Measurements from ENCODE around the gene ANKRD2.

The ANKRD2 gene

GRCh38 chr10:97607095-97607636 is 34.6 kb downstream of the ANKRD2 start:
- CTCF ChIA-PET: interaction anchor here (0.5 kb wide), 1 partner anchor 116 kb away, joined by 3 read pairs; no protein-coding TSS in a partner anchor
- DNase-seq (ENCODE audit: extremely low spot score): no peak
- POLR2A ChIA-PET: no interaction called here
- TF ChIP-seq NFRKB (IDR thresholded peaks at IDR 0.05): no peak

GRCh38 chr10:97608991-97609561 is 36.5 kb downstream of the ANKRD2 start:
- TF ChIP-seq NFRKB (IDR thresholded peaks at IDR 0.05) (no peak), LEF1 (IDR thresholded peaks at IDR 0.05; ENCODE audit: borderline replicate concordance) (no peak), ARNT (IDR thresholded peaks at IDR 0.05) (no peak), SP1 (IDR thresholded peaks at IDR 0.05) (no peak), HDGF (IDR thresholded peaks at IDR 0.05; ENCODE audit: borderline replicate concordance) (no peak), BHLHE40 (IDR thresholded peaks at IDR 0.05; ENCODE audit: borderline replicate concordance) (no peak), CTBP1 (IDR thresholded peaks at IDR 0.05; ENCODE audit: borderline replicate concordance) (no peak), FOXM1 (IDR thresholded peaks at IDR 0.05; ENCODE audit: borderline replicate concordance) (no peak), FOXK2 (IDR thresholded peaks at IDR 0.05) (no peak), TARDBP (IDR thresholded peaks at IDR 0.05) (no peak), ELF4 (IDR thresholded peaks at IDR 0.05) (no peak), SUZ12 (IDR thresholded peaks at IDR 0.05) (no peak), FOXA1 (IDR thresholded peaks at IDR 0.05) (no peak), L3MBTL2 (conservative IDR thresholded peaks at IDR 0.05) (no peak), PKNOX1 (IDR thresholded peaks at IDR 0.05) (no peak)
- CTCF ChIA-PET: interaction anchor here (0.5 kb wide), 1 partner anchor 37 kb away, joined by 3 read pairs; no protein-coding TSS in a partner anchor
- POLR2A ChIA-PET: no interaction called here
- DNase-seq (ENCODE audit: extremely low spot score): peak; percentile 3

GRCh38 chr10:97611473-97611872 is 38.9 kb downstream of the ANKRD2 start:
- DNase-seq (ENCODE audit: extremely low spot score): peak; percentile 7
- POLR2A ChIA-PET: no interaction called here
- no peak for TF ChIP-seq FOXM1 (IDR thresholded peaks at IDR 0.05; ENCODE audit: borderline replicate concordance)
- no peak for TF ChIP-seq ARNT (IDR thresholded peaks at IDR 0.05)
- TF ChIP-seq LEF1 (IDR thresholded peaks at IDR 0.05; ENCODE audit: borderline replicate concordance): no peak
- no peak for TF ChIP-seq L3MBTL2 (conservative IDR thresholded peaks at IDR 0.05)
- no peak for TF ChIP-seq ZNF384 (IDR thresholded peaks at IDR 0.05)
- no peak for TF ChIP-seq SUZ12 (IDR thresholded peaks at IDR 0.05)
- TF ChIP-seq CTBP1 (IDR thresholded peaks at IDR 0.05; ENCODE audit: borderline replicate concordance): no peak
- no peak for TF ChIP-seq ELF4 (IDR thresholded peaks at IDR 0.05)
- TF ChIP-seq NFRKB (IDR thresholded peaks at IDR 0.05): no peak
- CTCF ChIA-PET: interaction anchor here (1.1 to 1.5 kb wide), 2 partner anchors 39 to 58 kb away, joined by 3 to 7 read pairs; partner anchors contain the start of gene ANKRD2

- no peak for TF ChIP-seq ZNF384 (IDR thresholded peaks at IDR 0.05)
- no peak for TF ChIP-seq CTBP1 (IDR thresholded peaks at IDR 0.05; ENCODE audit: borderline replicate concordance)
- TF ChIP-seq FOXM1 (IDR thresholded peaks at IDR 0.05; ENCODE audit: borderline replicate concordance): no peak
- TF ChIP-seq PKNOX1 (IDR thresholded peaks at IDR 0.05): no peak
- TF ChIP-seq FOXA1 (IDR thresholded peaks at IDR 0.05): no peak
- TF ChIP-seq ARNT (IDR thresholded peaks at IDR 0.05): no peak
- peak; percentile 42 for DNase-seq (ENCODE audit: extremely low spot score)
- ChIA-PET CTCF (interaction anchor here (0.6 to 1.5 kb wide), 4 partner anchors 40 to 334 kb away, joined by 3 to 7 read pairs (median 3); partner anchors contain the start of gene ANKRD2), POLR2A (interaction anchor here (1.0 kb wide), 1 partner anchor 75 kb away, joined by 3 read pairs; the partner anchor contains the start of gene AVPI1)
Measured at GRCh38 chr10:97612386-97612785, 39.8 kb downstream of the ANKRD2 start.

- no peak for DNase-seq (ENCODE audit: extremely low spot score)
- TF ChIP-seq LEF1 (IDR thresholded peaks at IDR 0.05; ENCODE audit: borderline replicate concordance): no peak
- no peak for TF ChIP-seq FOXK2 (IDR thresholded peaks at IDR 0.05)
- no peak for TF ChIP-seq PKNOX1 (IDR thresholded peaks at IDR 0.05)
- no peak for TF ChIP-seq BHLHE40 (IDR thresholded peaks at IDR 0.05; ENCODE audit: borderline replicate concordance)
- no peak for TF ChIP-seq HDGF (IDR thresholded peaks at IDR 0.05; ENCODE audit: borderline replicate concordance)
- no peak for TF ChIP-seq L3MBTL2 (conservative IDR thresholded peaks at IDR 0.05)
- no peak for TF ChIP-seq ARNT (IDR thresholded peaks at IDR 0.05)
- TF ChIP-seq NFRKB (IDR thresholded peaks at IDR 0.05): no peak
- no peak for TF ChIP-seq SUZ12 (IDR thresholded peaks at IDR 0.05)
- TF ChIP-seq ZNF384 (IDR thresholded peaks at IDR 0.05): no peak
- TF ChIP-seq FOXM1 (IDR thresholded peaks at IDR 0.05; ENCODE audit: borderline replicate concordance): no peak
- ChIA-PET POLR2A (no interaction called here), CTCF (interaction anchor here (0.6 kb wide), 1 partner anchor 599 kb away, joined by 3 read pairs; no protein-coding TSS in a partner anchor)
Measured at GRCh38 chr10:97618285-97618684, 45.7 kb downstream of the ANKRD2 start.

GRCh38 chr10:97618733-97619132 is 46.2 kb downstream of the ANKRD2 start:
- DNase-seq (ENCODE audit: extremely low spot score): no peak
- no peak for TF ChIP-seq BHLHE40 (IDR thresholded peaks at IDR 0.05; ENCODE audit: borderline replicate concordance)
- TF ChIP-seq PKNOX1 (IDR thresholded peaks at IDR 0.05): no peak
- no peak for TF ChIP-seq FOXK2 (IDR thresholded peaks at IDR 0.05)
- no peak for TF ChIP-seq FOXA1 (IDR thresholded peaks at IDR 0.05)
- TF ChIP-seq ELF4 (IDR thresholded peaks at IDR 0.05): no peak
- TF ChIP-seq SUZ12 (IDR thresholded peaks at IDR 0.05): no peak
- TF ChIP-seq ARNT (IDR thresholded peaks at IDR 0.05): no peak
- TF ChIP-seq TARDBP (IDR thresholded peaks at IDR 0.05): no peak
- TF ChIP-seq CTBP1 (IDR thresholded peaks at IDR 0.05; ENCODE audit: borderline replicate concordance): no peak
- TF ChIP-seq FOXM1 (IDR thresholded peaks at IDR 0.05; ENCODE audit: borderline replicate concordance): no peak
- no peak for TF ChIP-seq LEF1 (IDR thresholded peaks at IDR 0.05; ENCODE audit: borderline replicate concordance)
- no peak for TF ChIP-seq HDGF (IDR thresholded peaks at IDR 0.05; ENCODE audit: borderline replicate concordance)
- TF ChIP-seq SP1 (IDR thresholded peaks at IDR 0.05): no peak
- TF ChIP-seq ZNF384 (IDR thresholded peaks at IDR 0.05): no peak
- no peak for TF ChIP-seq NFRKB (IDR thresholded peaks at IDR 0.05)
- TF ChIP-seq L3MBTL2 (conservative IDR thresholded peaks at IDR 0.05): no peak
- ChIA-PET POLR2A (no interaction called here), CTCF (interaction anchor here (0.6 kb wide), 1 partner anchor 599 kb away, joined by 3 read pairs; no protein-coding TSS in a partner anchor)
